Body of pancreas (tissue), 4 donors: ENCODE results near the gene CPOX.

Source experiments
- CTCF ChIP-seq, 7 experiments: fragments of 450-650 bp in 4 of 7; fragments of 200-600 bp in 3 of 7; sonication (generic) in 3 of 7; IDR thresholded peaks; one replicate each; pipeline ENCODE4 v1.5.1; 2016 to 2019; ENCODE audit warnings: antibody characterized with exemption in 7 of 7
- POLR2A ChIP-seq, 3 donors: fragments of 450-650 bp; IDR thresholded peaks; one replicate each; pipeline ENCODE4 v1.6.1; 2016; ENCODE audit warnings: antibody characterized with exemption in 3 of 3, mild to moderate bottlenecking in 2 of 3

GRCh38 chr3:98557324-98558010 lies 35.9 kb downstream of the CPOX start:
- no peak for TF ChIP-seq POLR2A (IDR thresholded peaks at IDR 0.05)
- TF ChIP-seq CTCF (IDR thresholded peaks at IDR 0.05): no peak
